Psoas muscle (tissue), 8 donors: ENCODE results near the gene SETBP1. TPM values are rescaled to one million over a fixed set of nuclear protein-coding genes. Genes with fewer than 3 reads are reported as not detected.

ENCODE experiments used
- ATAC-seq, 4 donors: fragments of 200-7000 bp; cut with Tn5 transposase; one replicate each; pipeline ENCODE4 v1.9.1; 2020; ENCODE audit warnings: moderate library complexity in 3 of 4, mild to moderate bottlenecking in 2 of 4
- DNase-seq, 2 donors: peaks; one replicate each; pipeline ENCODE4 v3.0.0-alpha.2; 2020
- H3K27ac ChIP-seq: fragments of 200-600 bp; one replicate; pipeline ENCODE4 v1.8.0; 2022
- H3K27me3 ChIP-seq, 3 donors: fragments of 200-600 bp in 1 of 3; one replicate each; pipeline versions ENCODE4 v1.6.1 to v1.8.0; 2013 to 2022; ENCODE audit warnings: low read length in 2 of 3, mild to moderate bottlenecking in 2 of 3, moderate library complexity in 1 of 3; ENCODE audit not compliant: insufficient read depth in 3 of 3
- H3K36me3 ChIP-seq, 2 donors: fragments of 200-600 bp in 1 of 2; one replicate each; pipeline versions ENCODE4 v1.6.1 to v1.8.0; 2013 to 2022; ENCODE audit warnings: low read depth in 1 of 2, mild to moderate bottlenecking in 1 of 2, moderate library complexity in 1 of 2; ENCODE audit not compliant: insufficient read depth in 1 of 2
- H3K4me1 ChIP-seq: fragments of 200-600 bp; one replicate; pipeline ENCODE4 v1.8.0; 2022
- H3K4me3 ChIP-seq: fragments of 200-600 bp; one replicate; pipeline ENCODE4 v1.8.0; 2022; ENCODE audit warnings: mild to moderate bottlenecking
- H3K9me3 ChIP-seq: fragments of 200-600 bp; one replicate; pipeline ENCODE4 v1.8.0; 2022
- CTCF ChIP-seq: fragments of 200-600 bp; IDR thresholded peaks from one replicate; pipeline ENCODE4 v1.8.0; 2022; ENCODE audit warnings: antibody characterized with exemption
- WGBS, 3 donors: extraction: QIAGEN DNeasy Blood & Tissue Kit; methylation state at CpG; one replicate each; pipeline versions ENCODE4 v1.1.6 to v1.1.7; 2013; 5-methylcytosine and 5-hydroxymethylcytosine counted together
- intact Hi-C, 2 donors: fragments of 100-400 bp; cut with DNase I; formaldehyde crosslinking; loops; one replicate each; pipeline versions ENCODE4 v1.11.0 to v1.14.2; 2022
- polyA plus RNA-seq, 3 donors: library from polyadenylated mRNA; stranded (reverse); fragments of 200-250 nt; gene quantifications; one replicate each; pipeline ENCODE4 v1.2.3, GENCODE V29; 2013
- total RNA-seq, 4 donors: library from RNA; stranded (reverse); fragmentation: NEBNext Ultra II Directional in 2 of 4; extraction: Animal tissue kit (Norgen Biotek cat#: 25700) in 2 of 4; gene quantifications; one replicate each; pipeline versions ENCODE4 v1.2.1 to v1.2.4, GENCODE V29; 2021 to 2023
- donor health status: healthy with polysubstance abuse.
- donor health status: DM: no; HTN: no; CAD: no; lungs with moderate emphysema.
- donor health status: Bipolar disorder and iron deficiency.
- donor health status: healthy.
- donor health status: DM: yes; HTN: yes; CAD: no.
- donor health status: DM: no; HTN: no; CAD: no.
- donor health status: DM: no; HTN: no; CAD: no.
- donor health status: DM: yes; HTN: yes; CAD: no.

SETBP1 gene
- total and polyA plus RNA-seq, 7 donors = 0.61 to 21.0 (median 10.5) TPM

- no peak overlapping the region for H3K27ac ChIP-seq
- intact Hi-C loops = loop anchor here in 1 of 2 donors (10.0 kb wide), 1 partner anchor 131 kb away; no protein-coding TSS in a partner anchor
- no peaks in the 10 kb centered on the region for H3K9me3 ChIP-seq
- no peaks in the 10 kb centered on the region for H3K27me3 ChIP-seq
- TF ChIP-seq CTCF = no peak
- H3K36me3 ChIP-seq = no peaks in the 10 kb centered on the region
- H3K4me3 ChIP-seq = no peak overlapping the region
- ATAC-seq = no peak
- DNase-seq = no peak
- no peaks in the 10 kb centered on the region for H3K4me1 ChIP-seq
- WGBS, 3 donors = 90 to 92% (median 91%) methylated on average over 1 of the region's 1 CpG
Measured at GRCh38 chr18:45055811-45056210, 375.1 kb downstream of the SETBP1 start.

GRCh38 chr18:45056926-45057325, 376.2 kb downstream of the SETBP1 start:
- Histone ChIP-seq H3K4me3 (no peak overlapping the region), H3K27ac (no peak overlapping the region), H3K9me3 (no peaks in the 10 kb centered on the region), H3K36me3 (no peaks in the 10 kb centered on the region), H3K4me1 (no peaks in the 10 kb centered on the region), H3K27me3 (no peaks in the 10 kb centered on the region)
- no peak for TF ChIP-seq CTCF
- intact Hi-C loops = loop anchor here in 1 of 2 donors (10.0 kb wide), 1 partner anchor 132 kb away; no protein-coding TSS in a partner anchor
- DNase-seq = no peak
- no peak for ATAC-seq

- 66 to 75% (median 69%) methylated on average over 4 of the region's 4 CpGs for WGBS, 3 donors
- intact Hi-C loops = loop anchor here in 1 of 2 donors (10.0 kb wide), 1 partner anchor 133 kb away; no protein-coding TSS in a partner anchor
- H3K27ac ChIP-seq = no peak overlapping the region
- no peak for TF ChIP-seq CTCF
- no peaks in the 10 kb centered on the region for H3K4me1 ChIP-seq
- DNase-seq = no peak
- H3K4me3 ChIP-seq = no peak overlapping the region
- peaks cover 0 to 1% of the 10 kb centered on the region in 2 donors for H3K36me3 ChIP-seq
- no peak for ATAC-seq
- no peaks in the 10 kb centered on the region for H3K9me3 ChIP-seq
- no peaks in the 10 kb centered on the region for H3K27me3 ChIP-seq
Measured at GRCh38 chr18:45057955-45058600, 377.4 kb downstream of the SETBP1 start.

- ATAC-seq = peak; percentile 44 to 89 (median 80)
- no peak for TF ChIP-seq CTCF
- no peaks in the 10 kb centered on the region for H3K27me3 ChIP-seq
- 79 to 92% (median 91%) methylated on average over 2 of the region's 2 CpGs for WGBS, 3 donors
- DNase-seq = no peak
- H3K4me1 ChIP-seq = peaks cover 5% of the 10 kb centered on the region
- H3K27ac ChIP-seq = no peak overlapping the region
- H3K9me3 ChIP-seq = no peaks in the 10 kb centered on the region
- H3K4me3 ChIP-seq = no peak overlapping the region
- H3K36me3 ChIP-seq = peaks cover 0 to 3% of the 10 kb centered on the region in 2 donors
- intact Hi-C loops = loop anchor here (10.0 kb wide), 2 partner anchors 135 to 375 kb away; partner anchors contain the start of gene SETBP1 (in 1 of the 2)
Measured at GRCh38 chr18:45059695-45060094, 379.0 kb downstream of the SETBP1 start.
